K562 (cell line): ENCODE measurements around the gene PIP5KL1. TPM values are rescaled to one million over a fixed set of nuclear protein-coding genes. Genes with fewer than 3 reads are reported as not detected.

Experiments
- ATAC-seq: fragments of 200-7000 bp; cut with Tn5 transposase; 3 replicates; pipeline ENCODE4 v1.9.1; 2020; ENCODE audit warnings: moderate library complexity
- BruUV-seq: library from RNA; stranded (reverse); fragments of 400-500 nt; replicated peaks from 2 replicates; lab custom pipeline; 2021; lab: Mats Ljungman, UMichigan
- CTCF ChIA-PET: fragments of 300-600 bp; formaldehyde crosslinking; extraction: SDS; loops from one replicate; lab custom pipeline; 2021; ENCODE audit warnings: low intra/inter-chr PET ratio; lab: Yijun Ruan, JAX
- POLR2A ChIA-PET: fragments of 300-600, 350-650 bp; sonication (Branson Sonifier 250); formaldehyde crosslinking; extraction: SDS; loops from one replicate; lab custom pipeline; 2021; ENCODE audit warnings: antibody characterized with exemption, inconsistent platforms; lab: Yijun Ruan, JAX
- DNase-seq, 4 experiments: peaks; one replicate each; pipeline versions ENCODE4 v3.0.0 to v3.0.0-alpha.2; 2011 to 2018; ENCODE audit warnings: low spot score in 3 of 4, mixed read lengths in 3 of 4; ENCODE audit errors: extremely low read depth in 1 of 4
- FAIRE-seq: peaks from 2 replicates; lab custom pipeline; 2011; peaks lifted over from hg19 to GRCh38; lab: Jason Lieb, UNC
- H2AFZ ChIP-seq: 2 replicates; pipeline ENCODE4 v1.6.0; 2011; ENCODE audit warnings: low read depth, low read length, control low read depth, inconsistent platforms
- H3K27ac ChIP-seq: fragments of 200-600 bp; 3 replicates; pipeline ENCODE4 v1.8.0; 2011; ENCODE audit warnings: low read depth, mild to moderate bottlenecking, control low read depth, inconsistent platforms, low read length, moderate library complexity, mixed read lengths; ENCODE audit errors: extremely low read depth
- H3K27me3 ChIP-seq, 2 experiments: fragments of 300-600 bp in 1 of 2; 2 replicates in 1 of 2; 3 replicates in 1 of 2; pipeline versions ENCODE4 v1.6.0 to v1.8.0; 2011; ENCODE audit warnings: inconsistent platforms in 2 of 2, low read length in 2 of 2, mild to moderate bottlenecking in 1 of 2, mixed read lengths in 1 of 2, moderate library complexity in 1 of 2; ENCODE audit not compliant: control insufficient read depth in 2 of 2, insufficient read depth in 2 of 2
- H3K36me3 ChIP-seq: fragments of 300-600 bp; 3 replicates; pipeline ENCODE4 v1.8.0; 2011; ENCODE audit warnings: mild to moderate bottlenecking, low read length, inconsistent platforms; ENCODE audit not compliant: control insufficient read depth, insufficient read depth
- H3K4me1 ChIP-seq, 2 experiments: fragments of 200-600 bp in 1 of 2; replicated peaks in 1 of 2; 2 replicates in 1 of 2; 3 replicates in 1 of 2; pipeline versions ENCODE4 v1.5.1 to v1.8.0; 2011; ENCODE audit warnings: inconsistent platforms in 2 of 2, low read length in 2 of 2, mild to moderate bottlenecking in 1 of 2, mixed read lengths in 1 of 2, moderate library complexity in 1 of 2; ENCODE audit not compliant: control insufficient read depth in 2 of 2, insufficient read depth in 2 of 2
- H3K4me2 ChIP-seq: 2 replicates; pipeline ENCODE4 v1.6.1; 2011; ENCODE audit warnings: low read length, control low read depth, inconsistent platforms, mixed read lengths; ENCODE audit not compliant: insufficient read depth
- H3K4me3 ChIP-seq: fragments of 200-600 bp; sonication (generic), shearing (Covaris generic); 2 replicates; pipeline ENCODE4 v1.5.1; 2016; ENCODE audit warnings: control low read depth, inconsistent platforms
- H3K79me2 ChIP-seq: fragments of 200-600 bp; 3 replicates; pipeline ENCODE4 v1.8.0; 2011; ENCODE audit warnings: low read length, inconsistent platforms; ENCODE audit not compliant: control insufficient read depth, insufficient read depth
- H3K9ac ChIP-seq, 2 experiments: 2 replicates each; pipeline versions ENCODE4 v1.6.0 to v1.6.1; 2011; ENCODE audit warnings: low read depth in 2 of 2, low read length in 2 of 2, control low read depth in 1 of 2, inconsistent platforms in 1 of 2, mild to moderate bottlenecking in 1 of 2, mixed read lengths in 1 of 2; ENCODE audit not compliant: insufficient read depth in 1 of 2
- H3K9me1 ChIP-seq: one replicate; pipeline ENCODE4 v1.6.0; 2011; ENCODE audit warnings: inconsistent platforms, mild to moderate bottlenecking, low read length, moderate library complexity; ENCODE audit not compliant: control insufficient read depth, insufficient read depth
- H3K9me3 ChIP-seq: replicated peaks from 2 replicates; pipeline ENCODE4 v1.5.1; 2011; ENCODE audit warnings: low read depth, low read length, inconsistent platforms; ENCODE audit not compliant: control insufficient read depth, insufficient read depth
- H4K20me1 ChIP-seq: replicated peaks from 2 replicates; pipeline ENCODE4 v1.6.1; 2011; ENCODE audit warnings: low read length, inconsistent platforms, mixed read lengths; ENCODE audit not compliant: control insufficient read depth, insufficient read depth
- CTBP1 ChIP-seq: fragments of 450-650 bp; IDR thresholded peaks from 2 replicates; pipeline ENCODE4 v1.6.1; 2016; ENCODE audit warnings: borderline replicate concordance
- DPF2 ChIP-seq: fragments of 450-650 bp; IDR thresholded peaks from 2 replicates; pipeline ENCODE4 v1.6.1; 2016
- GATA2 ChIP-seq: sonication (generic); formaldehyde crosslinking; IDR thresholded peaks from 2 replicates; pipeline ENCODE4 v1.4.0; 2020; ENCODE audit warnings: mild to moderate bottlenecking, missing genetic modification reagents
- HDAC1 ChIP-seq, 2 experiments: fragments of 450-650 bp; IDR thresholded peaks; 2 replicates each; pipeline ENCODE4 v1.6.1; 2016 to 2017; ENCODE audit warnings: inconsistent platforms in 1 of 2, mild to moderate bottlenecking in 1 of 2, moderate library complexity in 1 of 2
- MAZ ChIP-seq, 2 experiments: fragments of 450-650 bp in 1 of 2; sonication (generic) in 1 of 2; formaldehyde crosslinking; IDR thresholded peaks in 1 of 2; conservative IDR thresholded peaks in 1 of 2; 2 replicates each; pipeline versions ENCODE4 v1.4.0 to v1.5.0; 2020; ENCODE audit warnings: mild to moderate bottlenecking in 1 of 2, missing genetic modification reagents in 1 of 2
- MTA2 ChIP-seq: fragments of 450-650 bp; IDR thresholded peaks from 2 replicates; pipeline ENCODE4 v1.6.1; 2016; ENCODE audit warnings: low read depth
- NFE2L1 ChIP-seq: fragments of 450-650 bp; IDR thresholded peaks from 2 replicates; pipeline ENCODE4 v1.6.1; 2016; ENCODE audit warnings: missing genetic modification characterization, low read depth, mild to moderate bottlenecking, missing compliant biosample characterization, moderate library complexity, borderline replicate concordance
- RAD21 ChIP-seq, 2 experiments: fragments of 250-450 bp in 1 of 2; fragments of 450-650 bp in 1 of 2; sonication (Bioruptor Pico) in 1 of 2; formaldehyde crosslinking in 1 of 2; IDR thresholded peaks in 1 of 2; conservative IDR thresholded peaks in 1 of 2; 2 replicates each; pipeline versions ENCODE4 v1.4.0 to v1.8.0; 2020 to 2022; ENCODE audit warnings: mild to moderate bottlenecking in 2 of 2, moderate library complexity in 1 of 2
- RBFOX2 ChIP-seq: fragments of 200-400 bp; formaldehyde crosslinking; IDR thresholded peaks from 2 replicates; pipeline ENCODE4 v1.6.1; 2017; ENCODE audit warnings: low read depth, mild to moderate bottlenecking, low read length, moderate library complexity
- SMARCA4 ChIP-seq: fragments of 450-650 bp; IDR thresholded peaks from 2 replicates; pipeline ENCODE4 v1.6.1; 2016
- TEAD4 ChIP-seq, 2 experiments: sonication (generic) in 1 of 2; formaldehyde crosslinking in 1 of 2; IDR thresholded peaks; 2 replicates each; pipeline versions ENCODE4 v1.6.1 to v1.8.0; 2012 to 2022; ENCODE audit warnings: borderline replicate concordance in 1 of 2, inconsistent platforms in 1 of 2, low read length in 1 of 2, mild to moderate bottlenecking in 1 of 2, missing genetic modification reagents in 1 of 2
- TFAP4 ChIP-seq: sonication (generic); formaldehyde crosslinking; IDR thresholded peaks from 2 replicates; pipeline ENCODE4 v1.8.0; 2022; ENCODE audit warnings: missing genetic modification reagents, mild to moderate bottlenecking, moderate library complexity, borderline replicate concordance
- ZFP36 ChIP-seq: fragments of 150-350 bp; IDR thresholded peaks from 2 replicates; pipeline ENCODE4 v1.6.1; 2018; ENCODE audit warnings: low read length, low read depth; ENCODE audit not compliant: partially characterized antibody
- ZNF766 ChIP-seq: fragments of 200-800 bp; sonication (Bioruptor generic); conservative IDR thresholded peaks from 2 replicates; pipeline ENCODE4 v1.6.1; 2016; ENCODE audit warnings: missing genetic modification characterization, missing compliant biosample characterization
- WGBS: fragments of 100-300 bp; shearing (Covaris generic); methylation state at CpG from one replicate; pipeline ENCODE4 v1.1.6; 2016; ENCODE audit warnings: low coverage, mixed read lengths; ENCODE audit not compliant: insufficient coverage; ENCODE audit errors: missing lambda C conversion rate; 5-methylcytosine and 5-hydroxymethylcytosine counted together
- in situ Hi-C: fragments of 300-500 bp; cut with MboI; formaldehyde crosslinking; loops from 4 replicates; pipeline ENCODE4 v1.15.0; 2018; ENCODE audit warnings: inconsistent platforms, mixed read lengths
- intact Hi-C: fragments of 100-400 bp; cut with micrococcal nuclease; formaldehyde crosslinking; loops from 2 replicates; pipeline ENCODE4 v1.14.2; 2022
- polyA plus RNA-seq, 8 experiments: library from polyadenylated mRNA; depleted of rRNA in 4 of 8; stranded (reverse) in 5 of 8; unstranded in 3 of 8; fragments of >200 nt; fragmentation: Nextera tagmentation in 2 of 8; fragmentation: Illumina TruSeq in 1 of 8; extraction: Ambion mirVana in 2 of 8; extraction: Trizol in 1 of 8; gene quantifications; 2 replicates each; pipeline versions ENCODE4 v1.2.1 to v1.2.3, GENCODE V29; 2011 to 2014; ENCODE audit warnings: inconsistent platforms in 1 of 8, missing spikeins in 1 of 8
- total RNA-seq, 7 experiments: library from RNA; depleted of rRNA in 6 of 7; stranded (reverse); fragments of >200 nt in 6 of 7; fragmentation: Illumina TruSeq in 2 of 7; extraction: Trizol in 2 of 7; gene quantifications; 2 replicates each; pipeline versions ENCODE4 v1.2.1 to v1.2.3, GENCODE V29; 2011 to 2021; ENCODE audit warnings: low replicate concordance in 1 of 7
- TF ChIP-seq, protein P1 (sequence below): IDR thresholded peaks from 2 replicates; pipeline ENCODE4 v1.6.1; 2011; ENCODE audit warnings: borderline replicate concordance, low read depth, mild to moderate bottlenecking, moderate library complexity, low read length; ENCODE audit not compliant: insufficient read depth, poor library complexity, severe bottlenecking
- TF ChIP-seq, protein P2 (sequence below): fragments of 450-650 bp; IDR thresholded peaks from 2 replicates; pipeline ENCODE4 v1.6.1; 2016

PIP5KL1 gene
- total and polyA plus RNA-seq, 9 of the 15 experiments (the other 6 are each of a cell fraction or from before 2014, with no cell fraction given): 0.18 to 4.8 (median 1.2) TPM

GRCh38 chr9:127977884-127978647 is 47.5 kb upstream of the PIP5KL1 start:
- no TSS peak for BruUV-seq
- no peaks in the 10 kb centered on the region for H3K9me1 ChIP-seq
- ATAC-seq (peak; percentile 30), DNase-seq (peak; percentile 52 to 81 (median 60)), FAIRE-seq (peak; percentile 93)
- peak overlapping the region; percentile 9; the same call in 1 of the 2 replicates for H3K4me3 ChIP-seq
- peaks cover 6% of the 10 kb centered on the region; the same call in 1 of the 3 replicates for H3K36me3 ChIP-seq
- intact Hi-C loops (no loop called here), in situ Hi-C loops (no loop called here)
- peak overlapping the region; percentile 10 to 61; a peak in 3 of 4 replicates for H3K9ac ChIP-seq
- peak overlapping the region; percentile 37; the same call in 2 of the 3 replicates for H3K27ac ChIP-seq
- no peak overlapping the region for H2AFZ ChIP-seq
- POLR2A ChIA-PET: interaction anchor here (0.6 to 2.6 kb wide), 8 partner anchors 8 to 387 kb away, joined by 3 to 11 read pairs (median 3); no protein-coding TSS in a partner anchor
- H3K4me2 ChIP-seq: peak overlapping the region; percentile 48
- H3K27me3 ChIP-seq: no peaks in the 10 kb centered on the region
- no peaks in the 10 kb centered on the region for H3K9me3 ChIP-seq
- CTCF ChIA-PET: no interaction called here
- 50% methylated on average over 10 of the region's 12 CpGs for WGBS
- peaks cover 69% of the 10 kb centered on the region for H3K79me2 ChIP-seq
- peaks cover 57% of the 10 kb centered on the region for H4K20me1 ChIP-seq
- peaks cover 39 to 78% of the 10 kb centered on the region in 2 experiments for H3K4me1 ChIP-seq
- TF ChIP-seq DPF2 (0 out of 2 replicates have a peak, but pooled peaks have one; percentile 43), GATA2 (CRISPR knock-in tag) (no peak), TFAP4 (0 out of 2 replicates have a peak, but pooled peaks have one; percentile 18), ZNF766 (0 out of 2 replicates have a peak, but pooled peaks have one; percentile 19), HDAC1 (IDR thresholded peaks at IDR 0.05) (peak in 1 of 2 experiments; percentile 69; a peak in 1 of 4 replicates), NFE2L1 (tag) (no peak), ZFP36 (peak; percentile 83), CTBP1 (peak; percentile 67), SMARCA4 (0 out of 2 replicates have a peak, but pooled peaks have one; percentile 34), MTA2 (no peak), TEAD4 (IDR thresholded peaks at IDR 0.05; ENCODE audit: low read length) (0 out of 2 replicates have a peak, but pooled peaks have one; percentile 56), TEAD4 (CRISPR knock-in tag; IDR thresholded peaks at IDR 0.05; ENCODE audit: borderline replicate concordance) (no peak), MAZ (CRISPR knock-in tag; conservative IDR thresholded peaks at IDR 0.05 in 1 of 2, IDR thresholded peaks at IDR 0.05 in 1 of 2) (peak; percentile 31 to 52; a peak in 3 of 4 replicates), RBFOX2 (peak; percentile 20; the same call in 1 of the 2 replicates), RAD21 (CRISPR knock-in tag; conservative IDR thresholded peaks at IDR 0.05 in 1 of 2, IDR thresholded peaks at IDR 0.05 in 1 of 2) (peak; percentile 40 to 56)
- TF ChIP-seq, protein P1, sequence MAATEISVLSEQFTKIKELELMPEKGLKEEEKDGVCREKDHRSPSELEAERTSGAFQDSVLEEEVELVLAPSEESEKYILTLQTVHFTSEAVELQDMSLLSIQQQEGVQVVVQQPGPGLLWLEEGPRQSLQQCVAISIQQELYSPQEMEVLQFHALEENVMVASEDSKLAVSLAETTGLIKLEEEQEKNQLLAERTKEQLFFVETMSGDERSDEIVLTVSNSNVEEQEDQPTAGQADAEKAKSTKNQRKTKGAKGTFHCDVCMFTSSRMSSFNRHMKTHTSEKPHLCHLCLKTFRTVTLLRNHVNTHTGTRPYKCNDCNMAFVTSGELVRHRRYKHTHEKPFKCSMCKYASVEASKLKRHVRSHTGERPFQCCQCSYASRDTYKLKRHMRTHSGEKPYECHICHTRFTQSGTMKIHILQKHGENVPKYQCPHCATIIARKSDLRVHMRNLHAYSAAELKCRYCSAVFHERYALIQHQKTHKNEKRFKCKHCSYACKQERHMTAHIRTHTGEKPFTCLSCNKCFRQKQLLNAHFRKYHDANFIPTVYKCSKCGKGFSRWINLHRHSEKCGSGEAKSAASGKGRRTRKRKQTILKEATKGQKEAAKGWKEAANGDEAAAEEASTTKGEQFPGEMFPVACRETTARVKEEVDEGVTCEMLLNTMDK: peak; percentile 44
- TF ChIP-seq, protein P2, sequence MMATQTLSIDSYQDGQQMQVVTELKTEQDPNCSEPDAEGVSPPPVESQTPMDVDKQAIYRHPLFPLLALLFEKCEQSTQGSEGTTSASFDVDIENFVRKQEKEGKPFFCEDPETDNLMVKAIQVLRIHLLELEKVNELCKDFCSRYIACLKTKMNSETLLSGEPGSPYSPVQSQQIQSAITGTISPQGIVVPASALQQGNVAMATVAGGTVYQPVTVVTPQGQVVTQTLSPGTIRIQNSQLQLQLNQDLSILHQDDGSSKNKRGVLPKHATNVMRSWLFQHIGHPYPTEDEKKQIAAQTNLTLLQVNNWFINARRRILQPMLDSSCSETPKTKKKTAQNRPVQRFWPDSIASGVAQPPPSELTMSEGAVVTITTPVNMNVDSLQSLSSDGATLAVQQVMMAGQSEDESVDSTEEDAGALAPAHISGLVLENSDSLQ: peak; percentile 46
